Mammary epithelial cell (primary cell): ENCODE data around the gene UNC119B.

Experiments used
- CTCF ChIP-seq, 2 donors: IDR thresholded peaks in 1 of 2; conservative IDR thresholded peaks in 1 of 2; 2 replicates each; pipeline ENCODE4 v1.5.1; 2011 to 2012; ENCODE audit warnings: inconsistent platforms in 2 of 2, low read length in 2 of 2, mild to moderate bottlenecking in 2 of 2, control low read depth in 1 of 2, low read depth in 1 of 2; ENCODE audit not compliant: insufficient read depth in 1 of 2; ENCODE audit errors: extremely low read depth in 1 of 2
- EZH2 ChIP-seq: IDR thresholded peaks from 2 replicates; pipeline ENCODE4 v1.6.1; 2012; ENCODE audit warnings: low read length, inconsistent platforms, borderline replicate concordance

GRCh38 chr12:120736404-120737331, 26.4 kb downstream of the UNC119B start:
- TF ChIP-seq CTCF (conservative IDR thresholded peaks at IDR 0.05 in 1 of 2, IDR thresholded peaks at IDR 0.05 in 1 of 2; ENCODE audit: extremely low read depth in 1 of 2, insufficient read depth in 1 of 2, low read depth in 1 of 2, low read length in 2 of 2) (no peak), EZH2 (no peak)
